ENCODE results near the gene GBE1. TPM values are rescaled to one million over a fixed set of nuclear protein-coding genes. Genes with fewer than 3 reads are reported as not detected.

GBE1 gene
- polyA plus RNA-seq, 1 of the 3 experiments (the other 2 are of a cell fraction): 14.2 TPM

DNA sequence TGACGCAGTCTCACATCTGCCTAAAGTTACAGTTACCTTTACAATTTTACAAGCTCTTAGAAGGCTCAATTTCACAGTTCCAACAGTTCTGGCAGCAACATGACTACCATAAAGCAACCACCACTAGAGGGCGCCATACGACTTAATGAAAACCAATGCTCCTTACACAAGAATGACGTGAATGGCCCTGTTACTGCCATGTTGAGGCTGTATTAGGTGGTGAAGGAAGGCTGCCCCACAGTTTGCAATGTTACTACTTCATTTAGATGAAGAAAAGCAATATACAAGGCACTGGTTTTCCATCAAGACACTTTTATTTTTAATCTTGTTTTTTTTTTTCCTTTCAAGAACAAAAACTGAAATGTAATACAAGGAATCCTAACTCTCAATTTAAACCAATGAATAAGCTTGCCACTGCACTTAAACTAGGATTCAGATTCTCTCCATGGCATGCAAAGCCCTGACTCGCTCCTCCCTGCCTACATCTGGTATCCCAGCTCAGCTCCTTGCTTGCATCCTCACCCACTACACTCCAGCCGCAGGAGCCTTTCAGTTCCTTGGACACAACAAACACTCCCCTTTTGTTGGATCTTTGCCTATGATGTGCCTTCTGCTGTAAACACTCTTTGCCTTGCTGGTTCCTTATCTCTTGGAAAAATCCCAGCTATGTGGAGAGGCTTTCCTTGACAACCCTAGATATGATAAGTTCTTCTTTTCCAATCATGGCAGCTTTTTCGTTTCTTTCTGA, 270.7 kb downstream of the GBE1 start:
- no peak overlapping the region for H3K27ac ChIP-seq (ENCODE audit: low read depth in 2 of 2, low read length in 1 of 2)
- no peaks in the 10 kb centered on the region for H3K79me2 ChIP-seq (ENCODE audit: insufficient read depth)
- no peak overlapping the region for H3K4me2 ChIP-seq
- TF ChIP-seq, protein P1, sequence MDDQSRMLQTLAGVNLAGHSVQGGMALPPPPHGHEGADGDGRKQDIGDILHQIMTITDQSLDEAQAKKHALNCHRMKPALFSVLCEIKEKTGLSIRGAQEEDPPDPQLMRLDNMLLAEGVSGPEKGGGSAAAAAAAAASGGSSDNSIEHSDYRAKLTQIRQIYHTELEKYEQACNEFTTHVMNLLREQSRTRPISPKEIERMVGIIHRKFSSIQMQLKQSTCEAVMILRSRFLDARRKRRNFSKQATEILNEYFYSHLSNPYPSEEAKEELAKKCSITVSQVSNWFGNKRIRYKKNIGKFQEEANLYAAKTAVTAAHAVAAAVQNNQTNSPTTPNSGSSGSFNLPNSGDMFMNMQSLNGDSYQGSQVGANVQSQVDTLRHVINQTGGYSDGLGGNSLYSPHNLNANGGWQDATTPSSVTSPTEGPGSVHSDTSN (IDR thresholded peaks at IDR 0.05): no peak
- TF ChIP-seq RAD21 (IDR thresholded peaks at IDR 0.05; ENCODE audit: low read length): peak; percentile 82
- peak; percentile 68 for TF ChIP-seq SMC3 (IDR thresholded peaks at IDR 0.05; ENCODE audit: low read depth, low read length)
- no peak for TF ChIP-seq TEAD4 (IDR thresholded peaks at IDR 0.05; ENCODE audit: borderline replicate concordance, insufficient read depth)
- TF ChIP-seq, protein P2, sequence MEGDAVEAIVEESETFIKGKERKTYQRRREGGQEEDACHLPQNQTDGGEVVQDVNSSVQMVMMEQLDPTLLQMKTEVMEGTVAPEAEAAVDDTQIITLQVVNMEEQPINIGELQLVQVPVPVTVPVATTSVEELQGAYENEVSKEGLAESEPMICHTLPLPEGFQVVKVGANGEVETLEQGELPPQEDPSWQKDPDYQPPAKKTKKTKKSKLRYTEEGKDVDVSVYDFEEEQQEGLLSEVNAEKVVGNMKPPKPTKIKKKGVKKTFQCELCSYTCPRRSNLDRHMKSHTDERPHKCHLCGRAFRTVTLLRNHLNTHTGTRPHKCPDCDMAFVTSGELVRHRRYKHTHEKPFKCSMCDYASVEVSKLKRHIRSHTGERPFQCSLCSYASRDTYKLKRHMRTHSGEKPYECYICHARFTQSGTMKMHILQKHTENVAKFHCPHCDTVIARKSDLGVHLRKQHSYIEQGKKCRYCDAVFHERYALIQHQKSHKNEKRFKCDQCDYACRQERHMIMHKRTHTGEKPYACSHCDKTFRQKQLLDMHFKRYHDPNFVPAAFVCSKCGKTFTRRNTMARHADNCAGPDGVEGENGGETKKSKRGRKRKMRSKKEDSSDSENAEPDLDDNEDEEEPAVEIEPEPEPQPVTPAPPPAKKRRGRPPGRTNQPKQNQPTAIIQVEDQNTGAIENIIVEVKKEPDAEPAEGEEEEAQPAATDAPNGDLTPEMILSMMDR (IDR thresholded peaks at IDR 0.05): peak; percentile 81
- TF ChIP-seq RFX5 (IDR thresholded peaks at IDR 0.05; ENCODE audit: low read length): no peak
- H2AFZ ChIP-seq (ENCODE audit: low read depth): no peak overlapping the region
- ChIA-PET POLR2A (no interaction called here), CTCF (interaction anchor here (0.6 to 2.9 kb wide), 44 partner anchors 9 to 649 kb away, joined by 3 to 35 read pairs (median 4); partner anchors contain the start of gene GBE1)
- no peaks in the 10 kb centered on the region for H3K27me3 ChIP-seq (ENCODE audit: insufficient read depth)
- no peaks in the 10 kb centered on the region for H3K9me2 ChIP-seq
- no peaks in the 10 kb centered on the region; a peak in 3 of 4 replicates for H3K4me1 ChIP-seq (ENCODE audit: control insufficient read depth in 1 of 2, insufficient read depth in 2 of 2, low read depth in 1 of 2, low read length in 1 of 2)
- H3K9me3 ChIP-seq: no peaks in the 10 kb centered on the region
- H4K20me1 ChIP-seq (ENCODE audit: insufficient read depth): no peaks in the 10 kb centered on the region
- peaks cover 0 to 3% of the 10 kb centered on the region in 2 experiments for H3K36me3 ChIP-seq (replicated peaks in 1 of 2; ENCODE audit: control insufficient read depth in 1 of 2, insufficient read depth in 2 of 2, low read length in 1 of 2)
- no peak overlapping the region for H3K4me3 ChIP-seq (ENCODE audit: low read depth in 2 of 2, low read length in 1 of 2)
- peak; percentile 41 for DNase-seq
- H3F3A ChIP-seq (replicated peaks; ENCODE audit: insufficient read depth): peaks cover 4% of the 10 kb centered on the region
- 45% methylated on average over 7 of the region's 7 CpGs for WGBS (ENCODE audit: low lambda C conversion rate)
- H3K9ac ChIP-seq: no peak overlapping the region

DNA sequence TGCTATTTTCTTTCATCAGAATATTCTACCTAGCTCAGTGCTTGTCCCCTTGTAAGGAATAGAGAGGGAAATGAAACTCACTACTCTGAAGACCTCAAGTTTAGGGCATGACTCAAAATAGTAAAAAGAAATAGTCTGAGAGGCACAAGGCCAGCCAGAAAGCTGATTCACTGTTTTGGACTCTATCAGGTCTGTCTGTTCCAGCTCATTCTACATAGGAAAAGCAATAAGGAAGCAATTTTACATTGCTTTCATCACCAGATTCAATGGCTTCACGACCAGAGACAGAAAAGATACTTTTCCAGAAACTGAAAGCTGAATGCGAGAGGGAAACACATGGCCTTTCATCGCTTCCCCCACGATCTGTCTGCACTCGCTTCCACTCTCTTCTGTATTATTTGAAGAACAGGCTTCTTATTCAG, 276.0 kb downstream of the GBE1 start:
- ChIA-PET POLR2A (no interaction called here), CTCF (interaction anchor here (0.8 kb wide), 1 partner anchor 66 kb away, joined by 4 read pairs; no protein-coding TSS in a partner anchor)
- H3K4me1 ChIP-seq (ENCODE audit: control insufficient read depth in 1 of 2, insufficient read depth in 2 of 2, low read depth in 1 of 2, low read length in 1 of 2): peaks cover 0 to 5% of the 10 kb centered on the region in 2 experiments; a peak in 1 of 4 replicates
- no peak overlapping the region for H3K4me3 ChIP-seq (ENCODE audit: low read depth in 2 of 2, low read length in 1 of 2)
- no peaks in the 10 kb centered on the region for H3K36me3 ChIP-seq (replicated peaks in 1 of 2; ENCODE audit: control insufficient read depth in 1 of 2, insufficient read depth in 2 of 2, low read length in 1 of 2)
- peaks cover 13% of the 10 kb centered on the region for H3F3A ChIP-seq (replicated peaks; ENCODE audit: insufficient read depth)
- DNase-seq: no peak
- no peaks in the 10 kb centered on the region for H3K27me3 ChIP-seq (ENCODE audit: insufficient read depth)
- H4K20me1 ChIP-seq (ENCODE audit: insufficient read depth): no peaks in the 10 kb centered on the region
- H3K9me3 ChIP-seq: no peaks in the 10 kb centered on the region
- peak overlapping the region; percentile 9; the same call in 1 of the 2 replicates for H3K4me2 ChIP-seq
- no peak overlapping the region; the same call in 1 of the 2 replicates for H2AFZ ChIP-seq (ENCODE audit: low read depth)
- H3K27ac ChIP-seq (ENCODE audit: low read depth in 2 of 2, low read length in 1 of 2): peak overlapping the region in 1 of 2 experiments; percentile 65; a peak in 2 of 4 replicates
- no peaks in the 10 kb centered on the region for H3K9me2 ChIP-seq
- H3K79me2 ChIP-seq (ENCODE audit: insufficient read depth): no peaks in the 10 kb centered on the region
- no peak overlapping the region for H3K9ac ChIP-seq
- 60% methylated on average over 5 of the region's 5 CpGs for WGBS (ENCODE audit: low lambda C conversion rate)
- TF ChIP-seq, protein P3, sequence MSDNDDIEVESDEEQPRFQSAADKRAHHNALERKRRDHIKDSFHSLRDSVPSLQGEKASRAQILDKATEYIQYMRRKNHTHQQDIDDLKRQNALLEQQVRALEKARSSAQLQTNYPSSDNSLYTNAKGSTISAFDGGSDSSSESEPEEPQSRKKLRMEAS (IDR thresholded peaks at IDR 0.05; ENCODE audit: low read depth): peak; percentile 33
- TF ChIP-seq RFX5 (IDR thresholded peaks at IDR 0.05; ENCODE audit: low read length) (no peak), CHD2 (IDR thresholded peaks at IDR 0.05; ENCODE audit: low read length, partially characterized antibody) (no peak), ELF1 (IDR thresholded peaks at IDR 0.05) (no peak), SMC3 (IDR thresholded peaks at IDR 0.05; ENCODE audit: low read depth, low read length) (no peak), YY1 (IDR thresholded peaks at IDR 0.05; ENCODE audit: low read depth) (no peak), GABPA (IDR thresholded peaks at IDR 0.05; ENCODE audit: low read depth) (no peak), MEF2A (IDR thresholded peaks at IDR 0.05; ENCODE audit: borderline replicate concordance, low read depth) (no peak), ZBTB33 (IDR thresholded peaks at IDR 0.05; ENCODE audit: borderline replicate concordance, low read depth) (no peak), RAD21 (IDR thresholded peaks at IDR 0.05; ENCODE audit: low read length) (no peak), RCOR1 (IDR thresholded peaks at IDR 0.05; ENCODE audit: low read length) (no peak), FOSL2 (IDR thresholded peaks at IDR 0.05; ENCODE audit: borderline replicate concordance, low read depth) (peak; percentile 62; the same call in 1 of the 2 replicates)
- TF ChIP-seq, protein P2 (IDR thresholded peaks at IDR 0.05): no peak
